Activated CD4-positive, alpha-beta T cell treated with anti-CD3 and anti-CD28 coated beads, Interleukin-2, amount 50 U/mL, for 48 hours (primary cell): ENCODE measurements around the gene DYNC1I2.
"Not testable (repeated sequence)": the region's sequence is repeated elsewhere in the genome, so short reads cannot be mapped to it uniquely, and the experiment has no call there.

Experiments used
- DNase-seq, 2 experiments: peaks; one replicate each; pipeline ENCODE4 v3.0.0-alpha.2; 2020

The DYNC1I2 gene

DNA sequence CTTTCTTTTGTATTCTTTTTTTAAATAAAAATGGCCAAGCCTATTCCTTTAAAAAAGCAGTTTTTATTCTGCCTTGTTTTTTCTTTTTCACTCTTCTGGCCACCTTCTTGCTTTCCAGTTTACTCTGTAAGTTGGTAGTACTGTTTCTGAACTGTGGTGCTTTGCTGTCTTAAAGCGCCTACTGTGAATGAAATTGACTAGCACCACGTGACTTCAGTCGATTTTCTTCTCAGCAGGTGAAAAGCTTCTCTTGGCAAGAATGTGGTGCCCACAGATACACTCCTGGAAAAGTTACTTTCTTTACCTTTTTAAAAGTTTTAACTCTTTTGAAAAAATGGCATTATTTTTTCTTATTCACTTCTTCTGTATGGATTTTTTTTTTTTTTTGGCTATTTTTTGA lies 32.4 kb downstream of the DYNC1I2 start:
- no peak for DNase-seq

DNA sequence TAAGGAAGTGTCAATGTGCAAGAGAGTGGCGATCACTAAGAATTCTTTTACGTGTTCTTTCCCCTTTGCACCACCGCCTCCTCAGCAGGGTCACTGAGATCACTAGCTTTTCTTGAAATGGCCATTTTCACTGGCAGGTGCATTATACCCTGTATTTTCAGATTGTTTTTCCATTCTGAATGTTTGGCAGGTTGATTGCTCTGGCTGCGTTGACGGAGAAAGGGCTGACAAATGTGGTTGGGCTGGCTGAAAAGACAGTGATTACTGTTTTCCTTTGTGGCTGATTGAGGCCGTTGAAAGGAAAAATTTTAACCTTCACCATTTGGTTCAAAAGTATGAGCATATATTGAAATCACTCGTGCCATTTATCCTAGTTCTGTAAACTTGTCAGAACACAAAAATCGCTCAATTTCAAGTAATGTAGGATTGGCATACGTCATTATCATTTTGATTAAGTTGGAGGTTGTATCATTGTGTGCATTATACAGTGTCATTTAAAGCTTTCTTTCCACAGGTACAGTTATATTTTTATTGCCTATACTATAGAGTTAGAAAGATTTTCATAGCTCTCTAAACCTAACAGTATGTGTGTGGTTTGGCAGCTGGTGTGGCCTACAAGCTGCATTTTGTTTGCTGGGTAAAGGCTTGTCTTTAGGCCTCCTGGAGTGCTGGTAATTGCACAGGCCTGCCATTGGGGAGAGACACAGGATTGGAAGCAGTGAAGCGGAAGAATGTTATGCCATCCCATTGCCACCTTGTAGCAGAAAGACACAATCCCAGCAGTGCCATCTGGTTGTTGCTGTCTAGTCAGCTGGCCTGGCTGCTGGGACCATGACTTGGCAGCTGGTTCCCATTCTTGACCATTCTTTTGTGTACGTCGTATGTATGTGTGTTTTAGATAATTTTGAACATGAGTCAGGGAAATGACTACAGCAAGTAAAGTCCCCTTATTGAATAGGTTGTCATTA lies 36.7 kb downstream of the DYNC1I2 start:
- no peak for DNase-seq

DNA sequence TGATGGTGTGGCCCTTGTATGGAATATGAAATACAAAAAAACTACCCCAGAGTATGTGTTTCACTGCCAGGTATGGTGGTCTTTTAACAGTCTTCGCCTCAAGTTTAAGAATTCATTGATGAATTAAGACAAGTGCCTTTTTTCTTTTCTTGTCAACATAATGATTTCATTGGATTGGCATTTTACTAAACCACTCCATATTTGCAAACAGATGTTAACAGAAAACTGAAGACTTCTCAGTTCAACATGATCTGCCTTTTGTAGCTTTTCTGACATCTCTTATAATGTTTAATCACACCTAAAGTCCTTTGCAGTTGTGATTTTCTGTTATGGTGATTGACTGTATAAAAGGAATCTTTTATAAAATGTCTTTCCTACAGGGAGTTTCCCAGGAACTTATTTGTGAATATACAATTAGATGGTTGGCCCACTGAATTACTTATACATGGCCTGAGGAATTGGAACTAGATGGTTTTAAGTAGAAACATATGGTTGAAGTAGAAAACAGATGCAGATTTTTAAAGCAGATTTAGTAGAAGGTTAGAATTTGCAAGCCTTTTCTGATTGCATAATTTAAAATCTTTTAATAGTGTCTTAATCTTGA lies 39.7 kb downstream of the DYNC1I2 start:
- no peak for DNase-seq

DNA sequence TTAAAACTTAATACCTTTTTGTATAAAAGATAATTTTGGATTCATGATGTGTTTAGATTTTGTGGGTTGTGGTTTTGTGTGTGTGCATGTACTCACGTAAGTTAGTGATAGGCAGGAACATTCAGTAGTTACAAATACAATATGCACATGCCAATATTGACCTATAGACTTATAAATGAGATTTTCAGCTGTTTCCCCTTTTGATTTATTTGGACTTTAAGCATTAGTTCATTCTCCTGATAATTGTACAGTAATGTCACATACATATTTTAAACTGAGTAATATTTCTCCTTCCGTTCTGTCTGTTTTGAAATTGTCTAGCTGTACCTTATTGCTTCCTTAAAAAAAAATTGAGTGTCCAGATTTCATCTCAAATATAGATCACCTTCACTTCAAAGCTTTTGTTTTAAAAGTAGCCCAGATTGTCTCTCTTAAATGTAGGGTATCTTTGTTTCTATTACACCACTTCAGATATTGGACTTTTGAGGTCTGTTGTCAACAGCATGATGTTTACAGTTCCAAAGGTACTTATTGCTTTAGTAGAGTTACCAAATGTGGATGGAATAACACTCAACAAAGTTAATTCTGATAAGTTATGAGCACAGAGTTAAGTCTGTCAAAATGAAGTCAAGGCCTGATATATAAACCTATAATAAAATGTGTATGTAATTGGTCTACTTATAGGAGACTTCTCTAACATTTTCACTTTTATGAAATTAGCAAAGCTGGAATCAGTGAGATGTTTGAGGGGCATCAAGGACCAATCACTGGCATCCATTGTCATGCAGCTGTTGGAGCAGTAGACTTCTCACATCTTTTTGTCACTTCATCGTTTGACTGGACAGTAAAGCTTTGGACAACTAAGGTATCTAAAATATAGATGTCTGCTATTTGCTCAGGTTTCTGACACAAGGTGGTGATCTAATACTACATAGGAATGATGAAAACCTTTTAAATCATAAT lies 42.0 kb downstream of the DYNC1I2 start:
- DNase-seq, result no peak

DNA sequence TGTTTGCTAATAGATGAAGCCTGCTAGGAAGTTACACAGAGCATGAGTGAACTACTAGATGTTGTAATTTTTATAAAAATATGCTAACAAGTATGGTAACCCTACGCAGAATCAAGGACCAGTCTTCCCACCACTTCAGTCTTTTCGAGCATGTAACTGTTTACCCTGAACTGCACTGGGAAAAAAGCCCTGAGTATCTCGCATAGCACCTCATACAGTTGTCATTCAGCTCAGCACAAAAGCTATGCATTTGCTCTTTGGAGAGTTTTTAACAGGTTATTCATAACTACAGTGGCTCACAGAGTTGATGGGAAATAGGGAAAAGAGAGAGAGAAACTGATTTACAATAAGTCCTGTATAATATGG lies 42.7 kb downstream of the DYNC1I2 start:
- no peak for DNase-seq

DNA sequence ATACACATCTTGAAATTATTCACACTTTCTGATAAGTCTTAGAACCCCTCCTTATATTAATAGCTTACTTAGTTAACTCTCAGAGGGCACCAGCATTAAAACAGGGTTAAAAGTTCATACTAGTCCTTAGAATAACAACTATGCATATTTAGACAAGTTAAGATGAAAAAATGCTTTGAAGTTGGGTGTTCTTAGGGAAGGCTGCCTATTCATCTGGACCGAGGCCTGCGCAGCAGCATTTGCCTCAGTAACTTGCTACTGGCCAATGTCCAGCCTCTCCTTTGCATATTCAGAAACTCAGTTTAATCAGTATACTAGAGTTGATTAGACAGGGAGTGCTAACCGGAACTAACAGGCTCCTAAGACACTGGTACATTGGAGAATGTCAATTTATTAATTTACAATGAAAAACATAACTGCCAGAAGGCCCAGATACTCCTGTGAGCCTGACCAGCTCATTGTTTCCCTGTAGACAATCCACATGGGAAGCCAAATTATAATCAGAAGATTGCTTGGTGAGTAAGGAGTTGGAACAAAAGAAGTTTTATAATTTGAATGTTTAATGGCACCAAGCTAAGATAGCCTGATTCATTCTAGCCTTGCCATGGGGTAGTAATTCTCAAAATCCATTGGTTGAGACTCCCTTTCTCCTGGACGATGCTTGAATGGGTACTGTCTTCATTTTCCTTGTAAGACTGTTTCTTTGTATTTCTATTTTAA lies 48.9 kb downstream of the DYNC1I2 start:
- DNase-seq, result no peak

DNA sequence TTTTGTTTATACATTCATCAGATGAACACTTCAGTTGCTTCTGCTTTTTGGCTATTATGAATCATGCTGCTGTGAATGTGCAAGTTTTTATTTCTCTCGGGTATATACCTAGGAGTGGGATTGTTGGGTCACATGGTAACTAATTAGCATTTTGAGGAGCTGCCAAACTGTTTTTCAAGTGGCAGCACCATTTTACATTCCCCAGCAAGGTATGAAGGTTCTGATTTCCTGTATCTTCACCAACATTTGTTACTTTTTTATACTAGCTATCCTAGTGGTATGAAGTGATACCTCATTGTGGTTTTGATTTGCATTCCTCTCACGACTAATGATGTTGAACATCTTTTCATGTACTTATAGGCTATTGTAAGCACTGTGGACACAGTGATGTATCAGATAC lies 53.9 kb downstream of the DYNC1I2 start:
- DNase-seq, result no peak

DNA sequence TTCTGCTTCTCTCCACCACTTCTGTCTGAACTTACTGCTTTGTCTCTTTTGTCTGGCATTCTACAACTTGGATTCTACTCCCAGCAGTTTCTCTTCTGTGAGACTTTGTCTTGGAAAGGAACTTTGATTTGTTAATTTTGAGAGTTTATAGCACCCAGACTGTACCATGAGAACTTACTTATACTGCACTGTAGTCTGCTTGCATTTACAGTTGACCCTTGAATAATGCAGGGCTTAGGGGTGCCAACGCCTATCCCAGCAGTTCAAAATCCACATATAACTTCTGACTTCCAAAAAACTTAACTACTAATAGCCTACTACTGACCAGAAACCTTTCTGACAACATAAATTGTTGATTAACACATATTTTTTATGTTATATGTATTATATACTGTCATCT lies 55.5 kb downstream of the DYNC1I2 start:
- no peak for DNase-seq

DNA sequence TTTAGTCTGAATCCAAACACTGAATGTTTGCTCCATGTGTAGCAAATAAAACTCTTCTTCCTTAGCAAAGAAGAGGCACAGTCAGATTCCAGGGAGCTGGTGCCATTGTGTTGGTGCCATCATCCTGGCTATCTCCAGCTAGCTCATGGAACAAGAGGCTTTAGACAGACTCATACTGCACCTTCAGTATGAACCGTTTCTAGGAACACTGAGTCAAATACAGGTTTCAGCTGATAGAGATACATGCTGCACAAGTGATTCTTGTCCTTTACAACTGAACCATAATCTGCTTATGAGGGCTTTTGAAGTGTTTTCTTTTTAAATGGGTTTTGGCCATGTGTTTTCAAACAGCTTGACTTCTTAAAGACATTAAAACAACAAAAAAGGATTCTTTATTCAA lies 57.9 kb downstream of the DYNC1I2 start:
- DNase-seq, result no peak

DNA sequence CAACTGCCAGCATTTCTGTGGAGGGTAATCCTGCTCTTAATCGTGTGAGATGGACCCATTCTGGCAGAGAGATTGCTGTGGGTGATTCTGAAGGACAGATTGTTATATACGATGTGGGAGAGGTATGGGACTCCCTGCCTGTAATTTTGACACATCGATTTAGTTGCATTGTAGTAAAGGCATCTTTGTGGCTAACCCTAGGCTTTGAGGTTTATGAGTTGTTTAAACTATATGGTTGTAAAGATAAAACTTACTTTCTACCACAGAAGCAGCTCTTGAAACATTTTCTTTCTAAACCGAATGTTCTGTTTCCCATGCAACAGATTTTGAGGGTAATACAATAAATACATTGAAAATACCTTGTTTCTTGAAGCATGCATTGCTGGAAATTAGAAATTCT lies 58.5 kb downstream of the DYNC1I2 start:
- DNase-seq, result no peak

DNA sequence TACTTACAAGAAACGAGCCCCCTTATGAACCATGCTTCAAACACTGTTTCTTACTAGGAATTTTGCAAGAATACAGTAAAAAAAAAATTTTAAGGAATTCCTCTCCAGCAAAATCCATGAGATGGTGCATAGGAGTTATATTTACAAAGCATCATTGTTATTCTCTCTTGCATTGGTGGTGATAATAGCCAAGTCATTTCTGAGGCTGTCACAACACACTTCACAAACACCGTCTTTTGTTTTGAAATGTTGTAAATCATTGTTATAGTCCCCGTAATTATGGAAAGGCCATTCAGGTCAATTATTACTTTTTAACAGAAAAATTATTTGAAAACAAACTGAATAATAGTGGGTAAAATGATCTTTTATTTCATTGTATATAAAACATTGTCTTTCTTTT lies 60.1 kb downstream of the DYNC1I2 start:
- no peak for DNase-seq

DNA sequence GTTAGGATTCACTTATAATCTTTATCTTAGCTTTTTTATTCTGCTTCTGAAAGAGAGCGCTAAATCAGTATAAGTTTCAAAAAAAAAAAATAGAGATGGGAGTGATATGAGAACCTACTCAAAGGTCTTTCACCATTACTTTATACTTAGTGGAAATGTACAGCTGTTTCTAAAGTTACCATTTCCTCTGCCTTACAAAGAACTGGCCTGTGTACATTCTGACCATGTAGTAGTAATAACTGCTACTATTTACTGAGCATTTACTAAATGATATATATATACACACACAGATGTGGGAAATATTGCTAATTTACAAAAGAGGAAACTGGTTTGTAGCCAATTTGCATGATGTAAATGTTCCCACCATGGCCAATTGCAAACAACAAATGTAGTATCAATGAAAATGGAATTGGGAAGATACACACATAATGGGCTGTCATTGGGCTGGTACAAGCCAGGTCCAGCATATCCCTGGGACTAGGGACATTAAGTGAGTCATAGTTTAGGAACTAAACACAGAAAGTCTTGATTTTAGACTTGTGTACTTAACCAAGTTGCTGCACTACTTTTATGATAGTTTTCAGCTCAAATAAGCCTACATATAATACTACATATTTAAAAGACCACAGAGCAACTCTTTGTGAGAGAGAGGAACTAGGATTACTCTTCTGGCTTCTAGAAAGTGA lies 67.1 kb downstream of the DYNC1I2 start:
- no peak for DNase-seq

DNA sequence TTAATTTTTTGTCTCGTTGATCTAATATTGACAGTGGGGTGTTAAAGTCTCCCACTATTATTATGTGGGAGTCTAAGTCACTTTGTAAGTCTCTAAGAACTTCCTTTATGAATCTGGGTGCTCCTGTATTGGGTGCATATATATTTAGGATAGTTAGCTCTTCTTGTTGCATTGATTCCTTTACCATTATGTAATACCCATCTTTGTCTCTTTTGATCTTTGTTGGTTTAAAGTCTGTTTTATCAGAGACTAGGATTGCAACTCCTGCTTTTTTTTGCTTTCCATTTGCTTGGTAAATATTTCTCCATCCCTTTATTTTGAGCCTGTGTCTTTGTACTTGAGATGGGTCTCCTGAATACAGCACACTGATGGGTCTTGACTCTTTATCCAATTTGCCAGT lies 71.5 kb downstream of the DYNC1I2 start:
- not testable (repeated sequence) for DNase-seq

DNA sequence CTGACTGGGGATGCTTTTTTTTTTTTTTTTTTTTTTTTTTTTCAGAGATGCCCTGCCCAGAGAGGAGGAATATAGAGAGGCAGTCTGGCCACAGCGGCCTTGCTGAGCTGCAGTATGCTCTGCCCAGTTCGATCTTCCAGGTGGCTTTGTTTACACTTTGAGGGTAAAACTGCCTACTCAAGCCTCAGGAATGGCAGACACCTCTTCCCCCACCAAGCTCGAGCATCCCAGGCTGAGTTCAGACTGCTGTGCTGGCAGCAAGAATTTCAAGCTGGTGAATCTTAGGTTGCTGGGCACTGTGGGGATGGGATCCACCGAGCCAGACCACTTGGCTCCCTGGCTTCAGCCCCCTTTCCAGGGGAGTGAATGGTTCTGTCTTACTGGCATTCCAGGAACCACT lies 73.9 kb downstream of the DYNC1I2 start:
- DNase-seq, result not testable (repeated sequence)

DNA sequence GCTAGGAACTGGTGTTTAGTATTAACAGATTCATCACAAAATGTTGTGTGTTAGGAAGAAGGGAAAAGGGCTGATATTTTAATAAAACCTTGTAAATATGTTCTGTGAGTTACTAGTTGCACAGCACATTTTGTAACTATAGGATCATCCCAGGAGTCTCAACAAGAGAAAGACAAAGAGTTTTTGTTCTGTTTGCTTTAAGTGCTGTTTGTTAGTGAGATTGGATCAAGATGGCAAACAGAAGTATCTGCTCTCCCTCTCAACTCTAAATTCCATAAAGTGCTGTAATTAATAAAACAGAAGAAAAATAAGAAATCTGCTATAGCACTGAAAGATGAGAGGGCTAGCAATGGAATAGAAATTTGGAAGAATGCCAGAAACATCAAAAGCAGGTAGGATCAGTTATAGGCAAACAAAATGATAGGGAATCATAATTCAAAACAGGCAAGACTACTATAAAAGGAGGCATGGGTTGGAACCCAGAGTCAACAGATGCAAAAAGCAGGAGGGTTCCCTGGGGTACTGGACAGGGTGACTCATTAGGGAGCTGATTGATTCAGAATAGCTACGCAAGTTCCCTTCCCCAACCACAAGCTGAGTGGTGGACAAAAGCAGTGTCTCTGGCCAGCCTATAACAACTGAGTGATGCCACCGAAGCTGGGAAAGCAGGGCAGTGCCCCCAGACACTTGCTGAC lies 75.8 kb downstream of the DYNC1I2 start:
- no peak for DNase-seq

DNA sequence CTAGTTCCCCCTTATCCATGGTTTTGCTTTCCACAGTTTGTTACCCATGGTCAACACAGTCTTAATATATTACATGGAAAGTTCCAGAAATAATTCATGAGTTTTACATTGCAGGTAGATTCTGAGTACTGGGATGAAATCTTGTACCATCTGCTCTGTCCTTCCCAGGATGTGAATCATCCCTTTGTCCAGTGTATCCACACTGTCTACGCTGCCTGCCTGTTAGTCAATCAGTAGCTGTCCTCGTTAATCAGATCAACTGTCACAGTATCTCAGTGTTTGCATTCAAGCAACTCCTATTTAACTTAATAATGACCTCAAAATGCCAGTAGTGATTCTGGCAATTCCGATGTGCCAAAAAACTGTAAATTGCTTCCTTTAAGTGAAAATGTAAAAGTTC lies 76.3 kb downstream of the DYNC1I2 start:
- DNase-seq, result no peak

DNA sequence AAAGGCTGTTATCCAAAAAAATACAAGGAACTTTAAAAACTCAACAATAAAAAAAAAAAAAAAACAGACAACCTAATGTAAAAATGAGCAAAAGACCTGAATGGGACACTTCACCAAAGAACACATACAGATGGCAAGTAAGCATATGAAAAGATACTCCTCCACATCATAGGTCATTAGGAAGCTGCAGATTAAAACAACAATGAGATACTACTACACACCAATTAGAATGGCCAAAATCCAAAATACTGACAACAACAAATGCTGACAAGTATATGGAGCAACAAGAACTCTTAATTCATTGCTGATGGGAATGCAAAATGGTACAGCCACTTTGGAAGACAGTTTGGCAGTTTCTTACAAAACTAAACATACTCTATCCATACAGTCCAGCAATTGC lies 84.2 kb downstream of the DYNC1I2 start:
- DNase-seq, result no peak

DNA sequence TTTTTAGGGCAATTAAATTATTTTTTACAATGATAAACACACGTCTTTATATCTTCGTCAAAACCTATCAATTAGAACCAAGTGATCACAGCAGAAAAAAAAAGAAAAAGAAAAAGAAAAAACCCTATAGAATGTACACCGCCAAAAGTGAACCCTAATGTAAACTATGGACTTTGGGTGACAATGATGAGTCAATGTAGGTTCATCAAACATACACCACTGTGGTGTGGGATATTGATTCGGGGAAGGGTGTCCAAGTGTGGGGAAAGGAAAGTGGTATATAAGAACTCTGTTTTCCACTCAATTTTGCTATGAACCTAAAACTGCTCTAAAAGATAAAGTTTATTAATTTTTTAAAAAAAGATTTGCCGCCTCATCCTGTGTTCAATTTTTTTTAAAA lies 85.1 kb downstream of the DYNC1I2 start:
- no peak for DNase-seq

DNA sequence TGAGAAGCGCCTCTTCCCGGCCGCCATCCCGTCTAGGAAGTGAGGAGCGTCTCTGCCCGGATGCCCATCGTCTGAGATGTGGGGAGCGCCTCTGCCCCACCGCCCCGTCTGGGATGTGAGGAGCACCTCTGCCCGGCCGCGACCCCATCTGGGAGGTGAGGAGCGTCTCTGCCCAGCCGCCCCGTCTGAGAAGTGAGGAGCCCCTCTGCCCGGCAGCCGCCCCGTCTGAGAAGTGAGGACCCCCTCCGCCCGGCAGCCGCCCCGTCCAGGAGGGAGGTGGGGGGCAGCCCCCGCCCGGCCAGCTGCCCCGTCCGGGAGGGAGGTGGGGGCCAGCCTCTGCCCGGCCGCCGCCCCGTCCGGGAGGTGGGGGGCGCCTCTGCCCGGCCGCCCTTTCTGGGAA lies 87.3 kb downstream of the DYNC1I2 start:
- DNase-seq, result not testable (repeated sequence)

DNA sequence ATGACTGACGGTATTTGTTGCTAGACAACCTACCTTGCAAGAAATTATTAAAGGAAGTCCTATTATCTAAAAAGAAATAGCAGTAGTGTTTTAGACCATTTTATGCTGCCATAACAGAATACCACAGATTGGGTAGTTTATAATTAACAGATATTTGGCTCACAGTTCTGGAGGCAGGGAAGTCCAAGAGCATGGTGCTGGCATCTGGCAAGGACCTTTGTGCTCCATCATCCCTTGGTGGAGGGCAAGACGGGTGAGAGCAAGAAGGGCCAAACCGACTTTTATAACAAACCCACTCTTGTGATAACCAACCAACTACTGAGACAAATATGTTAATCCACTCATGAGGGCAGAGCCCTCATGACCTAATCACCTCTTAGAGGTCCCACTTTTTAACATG lies 91.2 kb downstream of the DYNC1I2 start:
- DNase-seq, result no peak

DNA sequence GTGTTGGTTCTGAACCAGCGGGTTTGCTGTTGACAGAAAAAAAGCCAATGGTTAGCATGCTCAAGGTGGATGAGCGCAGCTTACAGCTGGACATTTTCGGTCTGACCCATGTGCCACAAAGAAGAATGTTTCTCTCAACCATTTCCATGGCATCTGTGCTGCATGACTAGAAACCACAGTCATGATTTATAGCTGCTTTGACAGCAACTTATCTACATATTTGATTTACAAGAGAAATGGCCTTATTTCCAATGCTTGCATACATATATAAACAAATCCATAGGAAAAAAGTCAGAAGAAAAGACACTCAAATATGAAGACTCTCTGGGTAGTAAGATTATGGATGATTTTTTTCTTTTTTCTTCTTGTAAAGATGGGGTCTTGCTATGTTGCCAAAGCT lies 98.2 kb downstream of the DYNC1I2 start:
- DNase-seq, result no peak
